WTC11 (cell line): ENCODE measurements around the gene AGAP1. TPM values are rescaled to one million over a fixed set of nuclear protein-coding genes. Genes with fewer than 3 reads are reported as not detected.
A peak's percentile ranks its signal among the peaks of the same experiment; 100 is the strongest.

Source experiments
- ATAC-seq: fragments of 200-7000 bp; cut with Tn5 transposase; 2 replicates; pipeline ENCODE4 v1.10.0; 2021; ENCODE audit warnings: mild to moderate bottlenecking, moderate library complexity
- CTCF ChIA-PET: fragments of 300-600 bp; sonication (Branson Sonifier 250); formaldehyde crosslinking; loops from one replicate; lab custom pipeline; 2021; ENCODE audit warnings: antibody characterized with exemption; lab: Charles Lee
- POLR2A ChIA-PET: fragments of 350-600 bp; sonication (Branson Sonifier 250); formaldehyde crosslinking; loops from one replicate; lab custom pipeline; 2021; ENCODE audit warnings: antibody characterized with exemption; lab: Charles Lee
- DNase-seq: peaks from one replicate; pipeline ENCODE4 v3.0.0; 2021; ENCODE audit warnings: low spot score
- H3K27ac Mint-ChIP-seq: 2 replicates; pipeline ENCODE4 v1.8.0; 2021; ENCODE audit warnings: mixed read lengths
- H3K27me3 Mint-ChIP-seq: 2 replicates; pipeline ENCODE4 v1.8.0; 2021; ENCODE audit warnings: low read depth, mild to moderate bottlenecking, moderate library complexity, mixed read lengths
- H3K36me3 Mint-ChIP-seq: 2 replicates; pipeline ENCODE4 v1.8.0; 2021; ENCODE audit warnings: mixed read lengths
- H3K4me1 Mint-ChIP-seq: 2 replicates; pipeline ENCODE4 v1.8.0; 2022; ENCODE audit warnings: mixed read lengths
- H3K4me3 Mint-ChIP-seq: 2 replicates; pipeline ENCODE4 v1.8.0; 2021; ENCODE audit warnings: mild to moderate bottlenecking, moderate library complexity, mixed read lengths
- H3K9me3 Mint-ChIP-seq: 2 replicates; pipeline ENCODE4 v1.8.0; 2021; ENCODE audit warnings: mixed read lengths
- CBFB ChIP-seq: sonication (generic); formaldehyde crosslinking; IDR thresholded peaks from 2 replicates; pipeline ENCODE4 v1.8.1; 2022; ENCODE audit warnings: mild to moderate bottlenecking, low read depth, missing genetic modification reagents
- CREM ChIP-seq: sonication (generic); formaldehyde crosslinking; IDR thresholded peaks from 2 replicates; pipeline ENCODE4 v1.8.1; 2022; ENCODE audit warnings: mild to moderate bottlenecking, missing genetic modification reagents, moderate library complexity
- GABPB1 ChIP-seq: sonication (generic); formaldehyde crosslinking; IDR thresholded peaks from 2 replicates; pipeline ENCODE4 v1.8.1; 2023; ENCODE audit warnings: mild to moderate bottlenecking, missing genetic modification reagents
- GTF2I ChIP-seq: fragments of 250-450 bp; sonication (Bioruptor Pico); conservative IDR thresholded peaks from 2 replicates; pipeline ENCODE4 v1.4.0; 2021; ENCODE audit warnings: mild to moderate bottlenecking
- NFE2L1 ChIP-seq: sonication (generic); formaldehyde crosslinking; IDR thresholded peaks from 2 replicates; pipeline ENCODE4 v1.8.1; 2023; ENCODE audit warnings: missing genetic modification reagents
- SMAD3 ChIP-seq: sonication (generic); formaldehyde crosslinking; IDR thresholded peaks from 2 replicates; pipeline ENCODE4 v1.8.0; 2022; ENCODE audit warnings: missing genetic modification reagents, mild to moderate bottlenecking, borderline replicate concordance
- SP1 ChIP-seq: sonication (generic); formaldehyde crosslinking; conservative IDR thresholded peaks from 2 replicates; pipeline ENCODE4 v1.8.1; 2022; ENCODE audit warnings: missing genetic modification reagents
- TCF7 ChIP-seq: sonication (generic); formaldehyde crosslinking; IDR thresholded peaks from 2 replicates; pipeline ENCODE4 v1.8.0; 2022; ENCODE audit warnings: mild to moderate bottlenecking, low read depth, missing genetic modification reagents, moderate library complexity
- TEAD1 ChIP-seq: sonication (generic); formaldehyde crosslinking; IDR thresholded peaks from 2 replicates; pipeline ENCODE4 v1.8.0; 2022; ENCODE audit warnings: mild to moderate bottlenecking, missing genetic modification reagents
- ZNF121 ChIP-seq: sonication (generic); formaldehyde crosslinking; IDR thresholded peaks from 2 replicates; pipeline ENCODE4 v1.8.0; 2023; ENCODE audit warnings: missing genetic modification reagents
- ZNF138 ChIP-seq: sonication (generic); formaldehyde crosslinking; conservative IDR thresholded peaks from 2 replicates; pipeline ENCODE4 v1.8.1; 2022; ENCODE audit warnings: mild to moderate bottlenecking, moderate library complexity, missing genetic modification reagents
- ZNF317 ChIP-seq: sonication (generic); formaldehyde crosslinking; IDR thresholded peaks from 2 replicates; pipeline ENCODE4 v1.8.1; 2023; ENCODE audit warnings: low read depth, mild to moderate bottlenecking, moderate library complexity, missing genetic modification reagents, borderline replicate concordance
- ZNF423 ChIP-seq: fragments of 250-450 bp; sonication (Bioruptor Pico); IDR thresholded peaks from 2 replicates; pipeline ENCODE4 v2.1.2; 2022; ENCODE audit warnings: mild to moderate bottlenecking, moderate library complexity
- total RNA-seq: library from RNA; stranded (reverse); gene quantifications from 3 replicates; pipeline ENCODE4 v1.2.3, GENCODE V29; 2021
- TF ChIP-seq, protein P1 (sequence below): sonication (generic); formaldehyde crosslinking; IDR thresholded peaks from 2 replicates; pipeline ENCODE4 v1.8.0; 2023; ENCODE audit warnings: missing genetic modification reagents, mild to moderate bottlenecking, borderline replicate concordance
- TF ChIP-seq, protein P2 (sequence below): sonication (generic); formaldehyde crosslinking; IDR thresholded peaks from 2 replicates; pipeline ENCODE4 v1.8.1; 2022; ENCODE audit warnings: mild to moderate bottlenecking, moderate library complexity, missing genetic modification reagents
- TF ChIP-seq, protein P3 (sequence below): sonication (generic); formaldehyde crosslinking; IDR thresholded peaks from 2 replicates; pipeline ENCODE4 v1.8.0; 2022; ENCODE audit warnings: mild to moderate bottlenecking, missing genetic modification reagents
- TF ChIP-seq, protein P4 (sequence below): sonication (generic); formaldehyde crosslinking; IDR thresholded peaks from 2 replicates; pipeline ENCODE4 v1.8.1; 2022; ENCODE audit warnings: mild to moderate bottlenecking, missing genetic modification reagents, moderate library complexity, borderline replicate concordance
- TF ChIP-seq, protein P5 (sequence below): sonication (generic); formaldehyde crosslinking; conservative IDR thresholded peaks from 2 replicates; pipeline ENCODE4 v1.8.1; 2023; ENCODE audit warnings: mild to moderate bottlenecking, low read depth, missing genetic modification reagents, moderate library complexity
- TF ChIP-seq, protein P6 (sequence below): fragments of 250-450 bp; sonication (Bioruptor Pico); IDR thresholded peaks from 2 replicates; pipeline ENCODE4 v1.9.0; 2021; ENCODE audit warnings: mild to moderate bottlenecking, borderline replicate concordance

AGAP1 gene
- total RNA-seq, 1 experiment from 2014 or later, result 49.3 TPM

DNA sequence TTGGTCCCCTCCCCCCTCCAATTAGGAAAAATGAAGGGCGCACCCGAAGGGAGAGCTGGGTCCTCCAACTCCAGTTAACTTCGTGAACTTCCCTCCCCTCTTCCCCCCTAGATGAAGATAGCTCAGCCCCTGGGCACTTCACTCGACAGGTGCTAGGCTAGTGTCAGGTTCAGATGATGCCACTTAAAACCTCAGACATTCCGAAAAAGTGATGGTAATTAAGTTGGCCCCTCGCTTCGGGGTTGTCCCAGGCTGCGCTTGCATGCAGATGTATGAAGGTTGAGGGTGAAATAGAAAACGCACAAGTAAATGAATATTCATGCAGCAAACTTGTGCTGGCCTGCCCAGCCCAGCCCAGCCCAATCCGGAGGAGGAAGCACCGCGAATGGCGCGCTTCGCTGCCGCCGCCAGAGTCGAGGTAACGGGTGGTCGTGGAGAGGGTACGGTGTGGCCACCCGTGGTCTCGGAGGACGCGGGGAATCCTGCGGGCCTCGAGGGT, 677.4 kb downstream of the AGAP1 start:
- H3K36me3 Mint-ChIP-seq, result no peaks in the 10 kb centered on the region; the same call in 1 of the 2 replicates
- no peaks in the 10 kb centered on the region for H3K9me3 Mint-ChIP-seq
- TF ChIP-seq SMAD3 (CRISPR knock-in tag) (no peak), GABPB1 (no peak), GTF2I (CRISPR knock-in tag) (no peak), ZNF138 (CRISPR knock-in tag) (no peak), TCF7 (CRISPR knock-in tag) (no peak), NFE2L1 (CRISPR knock-in tag) (no peak), TEAD1 (CRISPR knock-in tag) (0 out of 2 replicates have a peak, but pooled peaks have one; percentile 48), ZNF423 (CRISPR knock-in tag) (no peak), ZNF121 (CRISPR knock-in tag) (peak; percentile 70; the same call in 1 of the 2 replicates), CREM (CRISPR knock-in tag) (no peak), SP1 (CRISPR knock-in tag) (0 out of 2 replicates have a peak, but pooled peaks have one; percentile 20), CBFB (no peak), ZNF317 (no peak)
- TF ChIP-seq, protein P1, sequence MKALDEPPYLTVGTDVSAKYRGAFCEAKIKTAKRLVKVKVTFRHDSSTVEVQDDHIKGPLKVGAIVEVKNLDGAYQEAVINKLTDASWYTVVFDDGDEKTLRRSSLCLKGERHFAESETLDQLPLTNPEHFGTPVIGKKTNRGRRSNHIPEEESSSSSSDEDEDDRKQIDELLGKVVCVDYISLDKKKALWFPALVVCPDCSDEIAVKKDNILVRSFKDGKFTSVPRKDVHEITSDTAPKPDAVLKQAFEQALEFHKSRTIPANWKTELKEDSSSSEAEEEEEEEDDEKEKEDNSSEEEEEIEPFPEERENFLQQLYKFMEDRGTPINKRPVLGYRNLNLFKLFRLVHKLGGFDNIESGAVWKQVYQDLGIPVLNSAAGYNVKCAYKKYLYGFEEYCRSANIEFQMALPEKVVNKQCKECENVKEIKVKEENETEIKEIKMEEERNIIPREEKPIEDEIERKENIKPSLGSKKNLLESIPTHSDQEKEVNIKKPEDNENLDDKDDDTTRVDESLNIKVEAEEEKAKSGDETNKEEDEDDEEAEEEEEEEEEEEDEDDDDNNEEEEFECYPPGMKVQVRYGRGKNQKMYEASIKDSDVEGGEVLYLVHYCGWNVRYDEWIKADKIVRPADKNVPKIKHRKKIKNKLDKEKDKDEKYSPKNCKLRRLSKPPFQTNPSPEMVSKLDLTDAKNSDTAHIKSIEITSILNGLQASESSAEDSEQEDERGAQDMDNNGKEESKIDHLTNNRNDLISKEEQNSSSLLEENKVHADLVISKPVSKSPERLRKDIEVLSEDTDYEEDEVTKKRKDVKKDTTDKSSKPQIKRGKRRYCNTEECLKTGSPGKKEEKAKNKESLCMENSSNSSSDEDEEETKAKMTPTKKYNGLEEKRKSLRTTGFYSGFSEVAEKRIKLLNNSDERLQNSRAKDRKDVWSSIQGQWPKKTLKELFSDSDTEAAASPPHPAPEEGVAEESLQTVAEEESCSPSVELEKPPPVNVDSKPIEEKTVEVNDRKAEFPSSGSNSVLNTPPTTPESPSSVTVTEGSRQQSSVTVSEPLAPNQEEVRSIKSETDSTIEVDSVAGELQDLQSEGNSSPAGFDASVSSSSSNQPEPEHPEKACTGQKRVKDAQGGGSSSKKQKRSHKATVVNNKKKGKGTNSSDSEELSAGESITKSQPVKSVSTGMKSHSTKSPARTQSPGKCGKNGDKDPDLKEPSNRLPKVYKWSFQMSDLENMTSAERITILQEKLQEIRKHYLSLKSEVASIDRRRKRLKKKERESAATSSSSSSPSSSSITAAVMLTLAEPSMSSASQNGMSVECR (CRISPR knock-in tag), result peak; percentile 71; the same call in 1 of the 2 replicates
- TF ChIP-seq, protein P2, sequence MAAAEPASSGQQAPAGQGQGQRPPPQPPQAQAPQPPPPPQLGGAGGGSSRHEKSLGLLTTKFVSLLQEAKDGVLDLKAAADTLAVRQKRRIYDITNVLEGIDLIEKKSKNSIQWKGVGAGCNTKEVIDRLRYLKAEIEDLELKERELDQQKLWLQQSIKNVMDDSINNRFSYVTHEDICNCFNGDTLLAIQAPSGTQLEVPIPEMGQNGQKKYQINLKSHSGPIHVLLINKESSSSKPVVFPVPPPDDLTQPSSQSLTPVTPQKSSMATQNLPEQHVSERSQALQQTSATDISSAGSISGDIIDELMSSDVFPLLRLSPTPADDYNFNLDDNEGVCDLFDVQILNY (CRISPR knock-in tag), result 0 out of 2 replicates have a peak, but pooled peaks have one; percentile 23
- TF ChIP-seq, protein P3, sequence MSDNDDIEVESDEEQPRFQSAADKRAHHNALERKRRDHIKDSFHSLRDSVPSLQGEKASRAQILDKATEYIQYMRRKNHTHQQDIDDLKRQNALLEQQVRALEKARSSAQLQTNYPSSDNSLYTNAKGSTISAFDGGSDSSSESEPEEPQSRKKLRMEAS (CRISPR knock-in tag), result peak; percentile 59
- TF ChIP-seq, protein P4, sequence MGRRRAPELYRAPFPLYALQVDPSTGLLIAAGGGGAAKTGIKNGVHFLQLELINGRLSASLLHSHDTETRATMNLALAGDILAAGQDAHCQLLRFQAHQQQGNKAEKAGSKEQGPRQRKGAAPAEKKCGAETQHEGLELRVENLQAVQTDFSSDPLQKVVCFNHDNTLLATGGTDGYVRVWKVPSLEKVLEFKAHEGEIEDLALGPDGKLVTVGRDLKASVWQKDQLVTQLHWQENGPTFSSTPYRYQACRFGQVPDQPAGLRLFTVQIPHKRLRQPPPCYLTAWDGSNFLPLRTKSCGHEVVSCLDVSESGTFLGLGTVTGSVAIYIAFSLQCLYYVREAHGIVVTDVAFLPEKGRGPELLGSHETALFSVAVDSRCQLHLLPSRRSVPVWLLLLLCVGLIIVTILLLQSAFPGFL (CRISPR knock-in tag), result no peak
- TF ChIP-seq, protein P5, sequence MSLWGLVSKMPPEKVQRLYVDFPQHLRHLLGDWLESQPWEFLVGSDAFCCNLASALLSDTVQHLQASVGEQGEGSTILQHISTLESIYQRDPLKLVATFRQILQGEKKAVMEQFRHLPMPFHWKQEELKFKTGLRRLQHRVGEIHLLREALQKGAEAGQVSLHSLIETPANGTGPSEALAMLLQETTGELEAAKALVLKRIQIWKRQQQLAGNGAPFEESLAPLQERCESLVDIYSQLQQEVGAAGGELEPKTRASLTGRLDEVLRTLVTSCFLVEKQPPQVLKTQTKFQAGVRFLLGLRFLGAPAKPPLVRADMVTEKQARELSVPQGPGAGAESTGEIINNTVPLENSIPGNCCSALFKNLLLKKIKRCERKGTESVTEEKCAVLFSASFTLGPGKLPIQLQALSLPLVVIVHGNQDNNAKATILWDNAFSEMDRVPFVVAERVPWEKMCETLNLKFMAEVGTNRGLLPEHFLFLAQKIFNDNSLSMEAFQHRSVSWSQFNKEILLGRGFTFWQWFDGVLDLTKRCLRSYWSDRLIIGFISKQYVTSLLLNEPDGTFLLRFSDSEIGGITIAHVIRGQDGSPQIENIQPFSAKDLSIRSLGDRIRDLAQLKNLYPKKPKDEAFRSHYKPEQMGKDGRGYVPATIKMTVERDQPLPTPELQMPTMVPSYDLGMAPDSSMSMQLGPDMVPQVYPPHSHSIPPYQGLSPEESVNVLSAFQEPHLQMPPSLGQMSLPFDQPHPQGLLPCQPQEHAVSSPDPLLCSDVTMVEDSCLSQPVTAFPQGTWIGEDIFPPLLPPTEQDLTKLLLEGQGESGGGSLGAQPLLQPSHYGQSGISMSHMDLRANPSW (CRISPR knock-in tag), result no peak
- TF ChIP-seq, protein P6, sequence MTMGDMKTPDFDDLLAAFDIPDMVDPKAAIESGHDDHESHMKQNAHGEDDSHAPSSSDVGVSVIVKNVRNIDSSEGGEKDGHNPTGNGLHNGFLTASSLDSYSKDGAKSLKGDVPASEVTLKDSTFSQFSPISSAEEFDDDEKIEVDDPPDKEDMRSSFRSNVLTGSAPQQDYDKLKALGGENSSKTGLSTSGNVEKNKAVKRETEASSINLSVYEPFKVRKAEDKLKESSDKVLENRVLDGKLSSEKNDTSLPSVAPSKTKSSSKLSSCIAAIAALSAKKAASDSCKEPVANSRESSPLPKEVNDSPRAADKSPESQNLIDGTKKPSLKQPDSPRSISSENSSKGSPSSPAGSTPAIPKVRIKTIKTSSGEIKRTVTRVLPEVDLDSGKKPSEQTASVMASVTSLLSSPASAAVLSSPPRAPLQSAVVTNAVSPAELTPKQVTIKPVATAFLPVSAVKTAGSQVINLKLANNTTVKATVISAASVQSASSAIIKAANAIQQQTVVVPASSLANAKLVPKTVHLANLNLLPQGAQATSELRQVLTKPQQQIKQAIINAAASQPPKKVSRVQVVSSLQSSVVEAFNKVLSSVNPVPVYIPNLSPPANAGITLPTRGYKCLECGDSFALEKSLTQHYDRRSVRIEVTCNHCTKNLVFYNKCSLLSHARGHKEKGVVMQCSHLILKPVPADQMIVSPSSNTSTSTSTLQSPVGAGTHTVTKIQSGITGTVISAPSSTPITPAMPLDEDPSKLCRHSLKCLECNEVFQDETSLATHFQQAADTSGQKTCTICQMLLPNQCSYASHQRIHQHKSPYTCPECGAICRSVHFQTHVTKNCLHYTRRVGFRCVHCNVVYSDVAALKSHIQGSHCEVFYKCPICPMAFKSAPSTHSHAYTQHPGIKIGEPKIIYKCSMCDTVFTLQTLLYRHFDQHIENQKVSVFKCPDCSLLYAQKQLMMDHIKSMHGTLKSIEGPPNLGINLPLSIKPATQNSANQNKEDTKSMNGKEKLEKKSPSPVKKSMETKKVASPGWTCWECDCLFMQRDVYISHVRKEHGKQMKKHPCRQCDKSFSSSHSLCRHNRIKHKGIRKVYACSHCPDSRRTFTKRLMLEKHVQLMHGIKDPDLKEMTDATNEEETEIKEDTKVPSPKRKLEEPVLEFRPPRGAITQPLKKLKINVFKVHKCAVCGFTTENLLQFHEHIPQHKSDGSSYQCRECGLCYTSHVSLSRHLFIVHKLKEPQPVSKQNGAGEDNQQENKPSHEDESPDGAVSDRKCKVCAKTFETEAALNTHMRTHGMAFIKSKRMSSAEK, result no peak
- ChIA-PET CTCF (interaction anchor here (0.6 to 3.5 kb wide), 10 partner anchors 9 to 392 kb away, joined by 3 to 11 read pairs (median 4); no protein-coding TSS in a partner anchor), POLR2A (interaction anchor here (0.5 to 1.5 kb wide), 5 partner anchors 9 to 415 kb away, joined by 3 to 4 read pairs (median 3); no protein-coding TSS in a partner anchor)
- peaks cover 70% of the 10 kb centered on the region for H3K4me1 Mint-ChIP-seq
- H3K27me3 Mint-ChIP-seq, result peaks cover 90% of the 10 kb centered on the region
- peak overlapping the region; percentile 71 for H3K4me3 Mint-ChIP-seq
- ATAC-seq (no peak), DNase-seq (peak; percentile 50)
- no peak overlapping the region for H3K27ac Mint-ChIP-seq
